ENCODE data around the gene P3H3. TPM values are rescaled to one million over a fixed set of nuclear protein-coding genes. Genes with fewer than 3 reads are reported as not detected.

The P3H3 gene
- total and polyA plus RNA-seq, 4 donors = 0.42 to 1.9 (median 1.6) TPM

- Histone ChIP-seq H3K36me3 (ENCODE audit: control insufficient read depth in 4 of 4, insufficient read depth in 3 of 4, low read depth in 1 of 4, low read length in 3 of 4) (peaks cover 11 to 31% (median 22%) of the 10 kb centered on the region in 4 donors), H3K9ac (ENCODE audit: low read depth in 1 of 2, low read length in 2 of 2) (no peak overlapping the region), H3K4me3 (ENCODE audit: low read depth in 1 of 3, low read length in 3 of 3) (no peak overlapping the region), H3K27me3 (ENCODE audit: control insufficient read depth in 4 of 4, insufficient read depth in 4 of 4, low read length in 3 of 4) (no peaks in the 10 kb centered on the region), H3K9me3 (ENCODE audit: control insufficient read depth in 4 of 4, low read length in 3 of 4) (no peaks in the 10 kb centered on the region), H3K4me1 (ENCODE audit: control insufficient read depth in 4 of 4, insufficient read depth in 4 of 4, low read length in 3 of 4) (peaks cover 7 to 23% (median 13%) of the 10 kb centered on the region in 4 donors), H3K27ac (ENCODE audit: low read depth in 1 of 2, low read length in 2 of 2) (no peak overlapping the region)
- no peak for TF ChIP-seq RXRA (IDR thresholded peaks at IDR 0.05)
- no peak for TF ChIP-seq JUND (IDR thresholded peaks at IDR 0.05)
- no peak for TF ChIP-seq YY1 (IDR thresholded peaks at IDR 0.05)
- no peak for TF ChIP-seq TAF1 (conservative IDR thresholded peaks at IDR 0.05)
- no peak for TF ChIP-seq NR2F2 (IDR thresholded peaks at IDR 0.05)
- TF ChIP-seq SP1 (IDR thresholded peaks at IDR 0.05) = no peak
- TF ChIP-seq ATF3 (IDR thresholded peaks at IDR 0.05) = no peak
- TF ChIP-seq, protein P1, sequence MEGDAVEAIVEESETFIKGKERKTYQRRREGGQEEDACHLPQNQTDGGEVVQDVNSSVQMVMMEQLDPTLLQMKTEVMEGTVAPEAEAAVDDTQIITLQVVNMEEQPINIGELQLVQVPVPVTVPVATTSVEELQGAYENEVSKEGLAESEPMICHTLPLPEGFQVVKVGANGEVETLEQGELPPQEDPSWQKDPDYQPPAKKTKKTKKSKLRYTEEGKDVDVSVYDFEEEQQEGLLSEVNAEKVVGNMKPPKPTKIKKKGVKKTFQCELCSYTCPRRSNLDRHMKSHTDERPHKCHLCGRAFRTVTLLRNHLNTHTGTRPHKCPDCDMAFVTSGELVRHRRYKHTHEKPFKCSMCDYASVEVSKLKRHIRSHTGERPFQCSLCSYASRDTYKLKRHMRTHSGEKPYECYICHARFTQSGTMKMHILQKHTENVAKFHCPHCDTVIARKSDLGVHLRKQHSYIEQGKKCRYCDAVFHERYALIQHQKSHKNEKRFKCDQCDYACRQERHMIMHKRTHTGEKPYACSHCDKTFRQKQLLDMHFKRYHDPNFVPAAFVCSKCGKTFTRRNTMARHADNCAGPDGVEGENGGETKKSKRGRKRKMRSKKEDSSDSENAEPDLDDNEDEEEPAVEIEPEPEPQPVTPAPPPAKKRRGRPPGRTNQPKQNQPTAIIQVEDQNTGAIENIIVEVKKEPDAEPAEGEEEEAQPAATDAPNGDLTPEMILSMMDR (IDR thresholded peaks at IDR 0.05; ENCODE audit: low read depth, low read length, missing input control) = no peak
- TF ChIP-seq FOXA2 (IDR thresholded peaks at IDR 0.05) = no peak
- no peak for TF ChIP-seq FOXA1 (IDR thresholded peaks at IDR 0.05)
- TF ChIP-seq HNF4G (IDR thresholded peaks at IDR 0.05) = no peak
- TF ChIP-seq REST (IDR thresholded peaks at IDR 0.05) = no peak
- TF ChIP-seq GABPA (IDR thresholded peaks at IDR 0.05 in 1 of 2, conservative IDR thresholded peaks at IDR 0.05 in 1 of 2) = no peak
- no peak for DNase-seq (ENCODE audit: low spot score)
- WGBS = 39% methylated on average over 1 of the region's 1 CpG
Measured at GRCh38 chr12:6853626-6854025, 25.4 kb downstream of the P3H3 start.

DNA sequence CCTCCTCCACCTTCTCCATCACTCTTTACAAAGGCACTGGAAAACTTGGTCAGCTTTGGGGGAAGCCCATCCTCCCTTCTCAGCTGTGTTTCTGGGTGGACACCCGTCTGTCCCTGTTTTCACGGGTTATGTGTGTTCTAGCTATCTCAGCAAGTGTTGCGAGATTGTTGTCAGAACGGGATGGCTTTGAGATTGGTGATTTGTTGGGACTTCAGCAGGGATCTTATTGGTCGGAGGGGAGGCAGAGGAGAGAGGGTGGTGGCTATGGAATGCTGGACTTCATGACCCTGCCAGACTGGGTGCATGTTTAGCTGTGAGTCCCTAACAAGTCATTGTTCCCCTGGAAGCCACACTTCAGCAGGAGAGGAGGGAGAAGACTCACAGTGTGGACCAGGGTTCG, 25.8 kb downstream of the P3H3 start:
- no peak overlapping the region for H3K4me3 ChIP-seq (ENCODE audit: low read depth in 1 of 3, low read length in 3 of 3)
- DNase-seq (ENCODE audit: low spot score) = no peak
- no peaks in the 10 kb centered on the region for H3K9me3 ChIP-seq (ENCODE audit: control insufficient read depth in 4 of 4, low read length in 3 of 4)
- TF ChIP-seq NR2F2 (IDR thresholded peaks at IDR 0.05) (no peak), ZBTB33 (IDR thresholded peaks at IDR 0.05) (no peak), HNF4G (IDR thresholded peaks at IDR 0.05) (no peak), HNF4A (conservative IDR thresholded peaks at IDR 0.05) (no peak), MAX (IDR thresholded peaks at IDR 0.05) (no peak), FOXA2 (IDR thresholded peaks at IDR 0.05) (no peak), REST (IDR thresholded peaks at IDR 0.05) (no peak), GABPA (IDR thresholded peaks at IDR 0.05 in 1 of 2, conservative IDR thresholded peaks at IDR 0.05 in 1 of 2) (no peak)
- TF ChIP-seq, protein P1 (IDR thresholded peaks at IDR 0.05; ENCODE audit: low read depth, low read length, missing input control) = no peak
- no peak overlapping the region for H3K9ac ChIP-seq (ENCODE audit: low read depth in 1 of 2, low read length in 2 of 2)
- H3K27ac ChIP-seq (ENCODE audit: low read depth in 1 of 2, low read length in 2 of 2) = no peak overlapping the region
- peaks cover 11 to 35% (median 25%) of the 10 kb centered on the region in 4 donors for H3K36me3 ChIP-seq (ENCODE audit: control insufficient read depth in 4 of 4, insufficient read depth in 3 of 4, low read depth in 1 of 4, low read length in 3 of 4)
- no peaks in the 10 kb centered on the region for H3K27me3 ChIP-seq (ENCODE audit: control insufficient read depth in 4 of 4, insufficient read depth in 4 of 4, low read length in 3 of 4)
- 59% methylated on average over 6 of the region's 6 CpGs for WGBS
- H3K4me1 ChIP-seq (ENCODE audit: control insufficient read depth in 4 of 4, insufficient read depth in 4 of 4, low read length in 3 of 4) = peaks cover 7 to 23% (median 13%) of the 10 kb centered on the region in 4 donors

Measured in liver (tissue), 9 donors.